Activated CD4-positive, alpha-beta T cell treated with anti-CD3 and anti-CD28 coated beads for 48 hours (primary cell): ENCODE measurements around the gene NMNAT3.
A peak's percentile ranks its signal among the peaks of the same experiment; 100 is the strongest.
"Not testable (repeated sequence)": the region's sequence is repeated elsewhere in the genome, so short reads cannot be mapped to it uniquely, and the experiment has no call there.

ENCODE experiments used
- DNase-seq: peaks from one replicate; pipeline ENCODE4 v3.0.0-alpha.2; 2020

The NMNAT3 gene

GRCh38 chr3:139633511-139633910 lies 44.3 kb downstream of the NMNAT3 start:
- DNase-seq: no peak

- no peak for DNase-seq
Measured at GRCh38 chr3:139630542-139630941, 47.2 kb downstream of the NMNAT3 start.

GRCh38 chr3:139629033-139629432 lies 48.7 kb downstream of the NMNAT3 start:
- DNase-seq: peak; percentile 25

- no peak for DNase-seq
Measured at GRCh38 chr3:139627759-139628158, 50.0 kb downstream of the NMNAT3 start.

GRCh38 chr3:139620438-139620837 lies 57.3 kb downstream of the NMNAT3 start:
- no peak for DNase-seq

- no peak for DNase-seq
Measured at GRCh38 chr3:139619484-139619883, 58.3 kb downstream of the NMNAT3 start.

- no peak for DNase-seq
Measured at GRCh38 chr3:139617672-139618268, 60.0 kb downstream of the NMNAT3 start.

GRCh38 chr3:139611528-139611927 lies 66.2 kb downstream of the NMNAT3 start:
- DNase-seq: no peak

- DNase-seq: no peak
Measured at GRCh38 chr3:139610886-139611285, 66.9 kb downstream of the NMNAT3 start.

GRCh38 chr3:139608924-139609323 lies 68.8 kb downstream of the NMNAT3 start:
- no peak for DNase-seq

- DNase-seq: no peak
Measured at GRCh38 chr3:139608108-139608380, 69.7 kb downstream of the NMNAT3 start.

GRCh38 chr3:139607257-139608107 lies 70.3 kb downstream of the NMNAT3 start:
- DNase-seq: no peak

- no peak for DNase-seq
Measured at GRCh38 chr3:139602003-139602402, 75.8 kb downstream of the NMNAT3 start.

- DNase-seq: no peak
Measured at GRCh38 chr3:139601191-139601961, 76.4 kb downstream of the NMNAT3 start.

- DNase-seq: no peak
Measured at GRCh38 chr3:139597947-139598346, 79.8 kb downstream of the NMNAT3 start.

- not testable (repeated sequence) for DNase-seq
Measured at GRCh38 chr3:139591186-139591585, 86.6 kb downstream of the NMNAT3 start.

GRCh38 chr3:139588450-139588849 lies 89.3 kb downstream of the NMNAT3 start:
- no peak for DNase-seq

- no peak for DNase-seq
Measured at GRCh38 chr3:139587797-139588196, 90.0 kb downstream of the NMNAT3 start.

- DNase-seq: no peak
Measured at GRCh38 chr3:139586420-139587017, 91.3 kb downstream of the NMNAT3 start.

GRCh38 chr3:139585820-139586219 lies 92.0 kb downstream of the NMNAT3 start:
- DNase-seq: no peak

GRCh38 chr3:139583651-139584050 lies 94.1 kb downstream of the NMNAT3 start:
- DNase-seq: not testable (repeated sequence)

- no peak for DNase-seq
Measured at GRCh38 chr3:139578783-139579182, 99.0 kb downstream of the NMNAT3 start.

GRCh38 chr3:139577909-139578308 lies 99.9 kb downstream of the NMNAT3 start:
- DNase-seq: no peak

GRCh38 chr3:139577346-139577745 lies 100.4 kb downstream of the NMNAT3 start:
- no peak for DNase-seq
